Common myeloid progenitor, CD34-positive (primary cell): ENCODE measurements around the gene CLSTN3.

Experiments
- CTCF ChIA-PET: fragments of 350-600 bp; sonication (Branson Sonifier 250); formaldehyde crosslinking; loops from one replicate; lab custom pipeline; 2021; ENCODE audit warnings: antibody characterized with exemption; lab: Charles Lee
- POLR2A ChIA-PET: fragments of 350-600 bp; sonication (Branson Sonifier 250); formaldehyde crosslinking; loops from one replicate; lab custom pipeline; 2021; ENCODE audit warnings: antibody characterized with exemption; lab: Charles Lee
- DNase-seq, 3 donors: peaks; one replicate each; pipeline versions ENCODE4 v3.0.0 to v3.0.0-alpha.2; 2013
- H3K27ac ChIP-seq, 2 experiments: 1 replicate in 1 of 2; 2 replicates in 1 of 2; pipeline ENCODE4 v1.7.0; 2013; ENCODE audit warnings: inconsistent platforms in 2 of 2, low read length in 2 of 2, mild to moderate bottlenecking in 2 of 2, low read depth in 1 of 2, moderate library complexity in 1 of 2; ENCODE audit not compliant: severe bottlenecking in 2 of 2, insufficient read depth in 1 of 2, poor library complexity in 1 of 2
- H3K27me3 ChIP-seq, 5 experiments: replicated peaks in 2 of 5; 1 replicate in 3 of 5; 2 replicates in 2 of 5; pipeline versions ENCODE4 v1.6.1 to v1.7.0; 2013; ENCODE audit warnings: low read length in 4 of 5, mild to moderate bottlenecking in 2 of 5, moderate library complexity in 2 of 5, inconsistent platforms in 1 of 5; ENCODE audit not compliant: insufficient read depth in 5 of 5, control insufficient read depth in 4 of 5
- H3K36me3 ChIP-seq, 4 experiments: 1 replicate in 2 of 4; 2 replicates in 2 of 4; pipeline versions ENCODE4 v1.6.1 to v1.7.0; 2013; ENCODE audit warnings: low read length in 3 of 4, control low read depth in 1 of 4, mild to moderate bottlenecking in 1 of 4; ENCODE audit not compliant: control insufficient read depth in 4 of 4, insufficient read depth in 4 of 4
- H3K4me1 ChIP-seq, 4 experiments: 1 replicate in 3 of 4; 2 replicates in 1 of 4; pipeline versions ENCODE4 v1.6.1 to v1.7.1; 2013; ENCODE audit warnings: low read length in 3 of 4, mild to moderate bottlenecking in 3 of 4, control low read depth in 1 of 4, inconsistent platforms in 1 of 4, moderate library complexity in 1 of 4; ENCODE audit not compliant: control insufficient read depth in 4 of 4, insufficient read depth in 4 of 4; ENCODE audit errors: control extremely low read depth in 1 of 4
- H3K4me3 ChIP-seq, 7 experiments: 1 replicate in 4 of 7; 2 replicates in 3 of 7; pipeline versions ENCODE4 v1.5.1 to v1.7.0; 2013; ENCODE audit warnings: mild to moderate bottlenecking in 7 of 7, low read length in 6 of 7, moderate library complexity in 6 of 7, inconsistent platforms in 2 of 7, low read depth in 2 of 7, control low read depth in 1 of 7; ENCODE audit not compliant: insufficient read depth in 4 of 7, control insufficient read depth in 1 of 7; ENCODE audit errors: extremely low read depth in 1 of 7
- H3K9me3 ChIP-seq, 5 experiments: 1 replicate in 4 of 5; 2 replicates in 1 of 5; pipeline versions ENCODE4 v1.6.1 to v1.7.1; 2013; ENCODE audit warnings: low read length in 4 of 5, mild to moderate bottlenecking in 2 of 5, inconsistent platforms in 1 of 5, low read depth in 1 of 5, moderate library complexity in 1 of 5; ENCODE audit not compliant: control insufficient read depth in 4 of 5, insufficient read depth in 2 of 5; ENCODE audit errors: control extremely low read depth in 1 of 5
- WGBS: methylation state at CpG from one replicate; pipeline ENCODE4 v1.1.5; 2013; ENCODE audit not compliant: insufficient coverage; 5-methylcytosine and 5-hydroxymethylcytosine counted together

Gene CLSTN3

DNA sequence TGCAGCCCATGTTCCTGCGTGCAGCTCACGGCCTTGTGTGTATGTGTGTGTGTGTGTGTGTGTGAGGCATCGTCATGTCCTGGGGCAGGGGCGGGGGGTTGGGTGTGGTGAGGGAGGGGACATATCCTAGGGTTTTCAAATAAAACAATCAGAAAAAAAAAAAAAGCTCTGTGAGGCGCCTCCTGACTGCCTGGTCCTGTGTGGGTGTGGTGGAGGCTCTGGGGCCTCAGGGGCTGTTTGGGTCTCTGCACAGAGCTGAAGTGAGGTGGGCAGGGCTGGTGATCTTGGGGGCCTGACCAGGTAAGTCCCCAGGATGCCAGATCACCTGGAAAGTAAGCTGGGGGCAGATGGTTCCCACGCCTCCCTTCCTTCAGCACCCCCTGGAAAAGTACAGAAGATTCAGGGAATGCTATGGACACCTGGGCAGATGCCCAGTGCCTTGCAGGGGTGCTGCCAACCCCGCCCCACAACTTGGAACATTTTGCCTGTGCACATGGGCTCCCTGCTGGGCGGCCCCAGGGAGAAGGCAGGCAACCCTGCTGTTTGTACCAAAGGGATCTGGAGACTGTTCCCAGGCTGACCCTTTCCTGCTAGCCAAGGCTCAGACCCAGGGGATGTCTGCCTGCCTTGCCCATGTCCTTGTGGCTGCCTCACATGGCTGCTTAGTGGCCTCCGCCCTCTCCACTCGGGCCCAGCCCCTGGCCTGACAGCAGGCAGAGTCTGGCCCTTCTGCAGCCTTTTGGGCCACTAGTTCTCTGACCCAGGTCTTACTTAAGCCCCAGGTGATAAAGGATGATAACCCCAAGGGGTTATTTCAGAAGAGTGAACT lies 28.8 kb downstream of the CLSTN3 start:
- POLR2A ChIA-PET = no interaction called here
- Histone ChIP-seq H3K4me1 (peaks cover 0 to 8% (median 1%) of the 10 kb centered on the region in 4 experiments), H3K36me3 (peaks cover 2 to 37% (median 23%) of the 10 kb centered on the region in 4 experiments), H3K9me3 (no peaks in the 10 kb centered on the region), H3K4me3 (no peak overlapping the region), H3K27ac (no peak overlapping the region), H3K27me3 (peaks cover 0 to 10% (median 0%) of the 10 kb centered on the region in 5 experiments)
- no peak for DNase-seq
- WGBS = 96% methylated on average over 7 of the region's 10 CpGs
- CTCF ChIA-PET = interaction anchor here (7.1 kb wide), 1 partner anchor 15 kb away, joined by 49 read pairs; no protein-coding TSS in a partner anchor

- Histone ChIP-seq H3K9me3 (no peaks in the 10 kb centered on the region), H3K27ac (no peak overlapping the region), H3K4me3 (no peak overlapping the region), H3K27me3 (peaks cover 0 to 10% (median 0%) of the 10 kb centered on the region in 5 experiments), H3K36me3 (peaks cover 0 to 29% (median 14%) of the 10 kb centered on the region in 4 experiments), H3K4me1 (peaks cover 0 to 8% (median 1%) of the 10 kb centered on the region in 4 experiments)
- no peak for DNase-seq
- CTCF ChIA-PET = interaction anchor here (1.1 to 1.4 kb wide), 3 partner anchors 13 to 29 kb away, joined by 3 to 4 read pairs (median 3); partner anchors contain the start of gene PEX5
- WGBS = 81% methylated on average over 6 of the region's 7 CpGs
- POLR2A ChIA-PET = no interaction called here
Observed at GRCh38 chr12:7160183-7160582, 30.0 kb downstream of the CLSTN3 start.

- no peak for DNase-seq
- Histone ChIP-seq H3K4me3 (no peak overlapping the region), H3K4me1 (peaks cover 0 to 8% (median 1%) of the 10 kb centered on the region in 4 experiments), H3K27me3 (peaks cover 0 to 10% (median 0%) of the 10 kb centered on the region in 5 experiments), H3K27ac (no peak overlapping the region), H3K36me3 (peaks cover 0 to 18% (median 8%) of the 10 kb centered on the region in 4 experiments), H3K9me3 (no peaks in the 10 kb centered on the region)
- WGBS = 100% methylated on average over 2 of the region's 4 CpGs
- CTCF ChIA-PET = interaction anchor here (0.8 to 3.0 kb wide), 6 partner anchors 12 to 293 kb away, joined by 3 to 11 read pairs (median 3); partner anchors contain the start of gene PEX5
- POLR2A ChIA-PET = no interaction called here
Observed at GRCh38 chr12:7161327-7161726, 31.2 kb downstream of the CLSTN3 start.

- Histone ChIP-seq H3K36me3 (peaks cover 0 to 13% (median 6%) of the 10 kb centered on the region in 4 experiments), H3K9me3 (peaks cover 0 to 3% (median 0%) of the 10 kb centered on the region in 5 experiments), H3K4me3 (no peak overlapping the region), H3K27me3 (peaks cover 0 to 10% (median 0%) of the 10 kb centered on the region in 5 experiments), H3K4me1 (peaks cover 0 to 8% (median 1%) of the 10 kb centered on the region in 4 experiments), H3K27ac (no peak overlapping the region)
- DNase-seq = no peak
- ChIA-PET CTCF (interaction anchor here (1.1 to 3.0 kb wide), 4 partner anchors 7 to 17 kb away, joined by 4 to 11 read pairs (median 4); no protein-coding TSS in a partner anchor), POLR2A (no interaction called here)
- 100% methylated on average over 3 of the region's 5 CpGs for WGBS
Observed at GRCh38 chr12:7161811-7162210, 31.6 kb downstream of the CLSTN3 start.

GRCh38 chr12:7162691-7163114 lies 32.5 kb downstream of the CLSTN3 start:
- H3K4me1 ChIP-seq = peaks cover 0 to 8% (median 1%) of the 10 kb centered on the region in 4 experiments
- peak overlapping the region in 3 of 7 experiments; percentile 34 to 58 (median 40) for H3K4me3 ChIP-seq
- H3K9me3 ChIP-seq = peaks cover 0 to 5% (median 2%) of the 10 kb centered on the region in 5 experiments
- H3K27ac ChIP-seq = no peak overlapping the region
- H3K27me3 ChIP-seq = peaks cover 0 to 10% (median 0%) of the 10 kb centered on the region in 5 experiments
- DNase-seq = peak; percentile 15 to 42 (median 39)
- POLR2A ChIA-PET = no interaction called here
- H3K36me3 ChIP-seq = peaks cover 0 to 4% (median 2%) of the 10 kb centered on the region in 4 experiments
- WGBS = 2% methylated on average over 9 of the region's 19 CpGs
- CTCF ChIA-PET = interaction anchor here (0.9 to 3.0 kb wide), 8 partner anchors 8 to 31 kb away, joined by 3 to 11 read pairs (median 4); partner anchors contain the start of gene PEX5

DNA sequence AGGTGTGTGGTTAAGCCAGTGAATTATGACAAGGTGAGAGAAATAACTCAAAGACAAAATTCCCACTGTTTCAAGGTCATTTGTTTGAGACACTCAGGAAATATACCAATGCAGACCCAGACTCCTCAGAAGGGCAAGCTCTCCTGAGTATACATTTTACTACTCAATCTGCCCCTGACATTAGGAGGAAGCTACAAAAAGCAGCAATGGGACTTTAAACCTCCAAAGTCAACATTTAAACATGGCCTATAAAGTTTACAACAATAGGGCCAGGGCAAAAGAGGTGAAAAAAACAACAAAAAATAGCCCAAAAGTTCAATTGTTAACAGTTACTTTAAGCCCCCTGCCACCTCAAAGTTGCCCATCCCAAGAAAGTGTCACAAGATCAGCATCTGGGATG lies 39.8 kb downstream of the CLSTN3 start:
- H3K27ac ChIP-seq = no peak overlapping the region
- peaks cover 2 to 38% (median 7%) of the 10 kb centered on the region in 5 experiments for H3K9me3 ChIP-seq

More for the DNA sequence above, 39.8 kb downstream of the CLSTN3 start:
- H3K4me3 ChIP-seq = no peak overlapping the region
- POLR2A ChIA-PET = no interaction called here
- H3K4me1 ChIP-seq = no peaks in the 10 kb centered on the region
- H3K36me3 ChIP-seq = no peaks in the 10 kb centered on the region
- DNase-seq = no peak
- H3K27me3 ChIP-seq = peaks cover 0 to 3% (median 0%) of the 10 kb centered on the region in 5 experiments
- CTCF ChIA-PET = interaction anchor here (1.2 to 2.1 kb wide), 2 partner anchors 25 to 29 kb away, joined by 4 to 8 read pairs; no protein-coding TSS in a partner anchor
